ENCODE results near the gene RMRP. TPM values are rescaled to one million over a fixed set of nuclear protein-coding genes. Genes with fewer than 3 reads are reported as not detected.

Gene RMRP
- total RNA-seq, 3 donors from 2014 or later, result 1,664 to 2,064 (median 2,058) TPM

GRCh38 chr9:35619800-35620158 lies 38.0 kb downstream of the RMRP start:
- H3K9me3 ChIP-seq, result no peaks in the 10 kb centered on the region
- intact Hi-C loops (cut with DNase I; ENCODE audit: low total_unique reads), result no loop called here
- H3K27ac ChIP-seq, result no peak overlapping the region
- H3K36me3 ChIP-seq, result no peaks in the 10 kb centered on the region
- no peak for TF ChIP-seq CTCF (IDR thresholded peaks at IDR 0.05)
- no peak for TF ChIP-seq POLR2AphosphoS5 (IDR thresholded peaks at IDR 0.05)
- TF ChIP-seq POLR2A (IDR thresholded peaks at IDR 0.05), result no peak
- H3K4me3 ChIP-seq, result no peak overlapping the region
- H3K27me3 ChIP-seq, result no peaks in the 10 kb centered on the region
- H3K4me1 ChIP-seq, result no peaks in the 10 kb centered on the region
- no peak for DNase-seq (ENCODE audit: low spot score in 2 of 2)

GRCh38 chr9:35618854-35619799 lies 38.7 kb downstream of the RMRP start:
- Histone ChIP-seq H3K9me3 (no peaks in the 10 kb centered on the region), H3K27me3 (no peaks in the 10 kb centered on the region), H3K27ac (no peak overlapping the region), H3K36me3 (no peaks in the 10 kb centered on the region), H3K4me3 (no peak overlapping the region), H3K4me1 (no peaks in the 10 kb centered on the region)
- intact Hi-C loops (cut with DNase I; ENCODE audit: low total_unique reads), result no loop called here
- no peak for DNase-seq (ENCODE audit: low spot score in 2 of 2)
- TF ChIP-seq CTCF (IDR thresholded peaks at IDR 0.05) (no peak), POLR2AphosphoS5 (IDR thresholded peaks at IDR 0.05) (no peak), POLR2A (IDR thresholded peaks at IDR 0.05) (no peak)

GRCh38 chr9:35618325-35618727 lies 39.5 kb downstream of the RMRP start, which contains the start of gene CD72:
CD72 (minus strand) TSS chr9:35618413; CDS start chr9:35618303, 110 bp downstream.
- no peak for DNase-seq (ENCODE audit: low spot score in 2 of 2)
- Histone ChIP-seq H3K4me1 (no peaks in the 10 kb centered on the region), H3K27ac (peak within 1 kb of the TSS in 1 of 2 donors; percentile 19)

GRCh38 chr9:35617548-35617947 lies 40.3 kb downstream of the RMRP start:
- Histone ChIP-seq H3K9me3 (no peaks in the 10 kb centered on the region), H3K27me3 (no peaks in the 10 kb centered on the region), H3K4me3 (peak overlapping the region; percentile 40 to 74 (median 50)), H3K27ac (no peak overlapping the region), H3K4me1 (no peaks in the 10 kb centered on the region), H3K36me3 (no peaks in the 10 kb centered on the region)
- no peak for DNase-seq (ENCODE audit: low spot score in 2 of 2)
- intact Hi-C loops (cut with DNase I; ENCODE audit: low total_unique reads), result no loop called here
- TF ChIP-seq POLR2AphosphoS5 (IDR thresholded peaks at IDR 0.05), result no peak
- no peak for TF ChIP-seq POLR2A (IDR thresholded peaks at IDR 0.05)
- TF ChIP-seq CTCF (IDR thresholded peaks at IDR 0.05), result no peak

More at GRCh38 chr9:35618325-35618727, 39.5 kb downstream of the RMRP start, which contains the start of gene CD72:
- H3K4me3 ChIP-seq, result peak within 1 kb of the TSS; percentile 40 to 74 (median 50)
- no peaks in the 10 kb centered on the region for H3K27me3 ChIP-seq
- no peaks in the 10 kb centered on the region for H3K9me3 ChIP-seq
- H3K36me3 ChIP-seq, result no peaks in the 10 kb centered on the region
- intact Hi-C loops (cut with DNase I; ENCODE audit: low total_unique reads), result no loop called here
- TF ChIP-seq POLR2AphosphoS5 (IDR thresholded peaks at IDR 0.05) (no peak), POLR2A (IDR thresholded peaks at IDR 0.05) (no peak), CTCF (IDR thresholded peaks at IDR 0.05) (no peak)

Data from breast epithelium (tissue), 4 donors.